Neural cell (in vitro differentiated cells): ENCODE measurements around the gene NDUFS5. TPM values are rescaled to one million over a fixed set of nuclear protein-coding genes. Genes with fewer than 3 reads are reported as not detected.

ENCODE experiments used
- H2AFZ ChIP-seq: fragments of 200-600, 300-800 bp; sonication (generic), shearing (Covaris generic); 2 replicates; pipeline ENCODE4 v1.6.0; 2014; ENCODE audit warnings: low read depth, mild to moderate bottlenecking, antibody characterized with exemption, low read length, moderate library complexity
- H3F3A ChIP-seq: fragments of 200-600 bp; shearing (Covaris generic); 2 replicates; pipeline ENCODE4 v1.6.1; 2016; ENCODE audit warnings: mild to moderate bottlenecking, moderate library complexity, mixed read lengths, antibody characterized with exemption, low read length; ENCODE audit not compliant: insufficient read depth, poor library complexity, severe bottlenecking
- H3K27ac ChIP-seq: fragments of 200-600, 300-800 bp; sonication (generic), shearing (Covaris generic); 2 replicates; pipeline ENCODE4 v1.5.1; 2014; ENCODE audit warnings: mild to moderate bottlenecking, low read length, moderate library complexity
- H3K27me3 ChIP-seq: fragments of 300-800, 200-600 bp; sonication (generic), shearing (Covaris generic); 2 replicates; pipeline ENCODE4 v1.6.0; 2014; ENCODE audit warnings: mild to moderate bottlenecking, low read depth, low read length, moderate library complexity; ENCODE audit not compliant: insufficient read depth
- H3K36me3 ChIP-seq: fragments of 300-800, 200-600 bp; sonication (generic), shearing (Covaris generic); 2 replicates; pipeline ENCODE4 v1.5.1; 2014; ENCODE audit warnings: mild to moderate bottlenecking, antibody characterized with exemption, low read length, moderate library complexity; ENCODE audit not compliant: insufficient read depth
- H3K4me2 ChIP-seq: fragments of 300-800, 200-600 bp; sonication (generic), shearing (Covaris generic); 2 replicates; pipeline ENCODE4 v1.6.0; 2014; ENCODE audit warnings: mild to moderate bottlenecking, low read length
- H3K4me3 ChIP-seq: fragments of 300-800, 200-600 bp; sonication (generic), shearing (Covaris generic); 2 replicates; pipeline ENCODE4 v1.5.1; 2014; ENCODE audit warnings: mild to moderate bottlenecking, low read length, moderate library complexity
- H3K79me2 ChIP-seq: fragments of 200-600 bp; shearing (Covaris generic); replicated peaks from 2 replicates; pipeline ENCODE4 v1.6.0; 2014; ENCODE audit warnings: mild to moderate bottlenecking, low read length, moderate library complexity; ENCODE audit not compliant: insufficient read depth
- H3K9ac ChIP-seq: fragments of 300-800, 200-600 bp; sonication (generic), shearing (Covaris generic); 2 replicates; pipeline ENCODE4 v1.6.1; 2016; ENCODE audit warnings: mild to moderate bottlenecking, low read length, mixed read lengths
- H3K9me2 ChIP-seq: fragments of 200-600 bp; shearing (Covaris generic); 2 replicates; pipeline ENCODE4 v1.6.1; 2016; ENCODE audit warnings: mild to moderate bottlenecking, low read length, mixed read lengths; ENCODE audit not compliant: insufficient read depth
- H3K9me3 ChIP-seq: fragments of 200-600, 300-800 bp; sonication (generic), shearing (Covaris generic); 2 replicates; pipeline ENCODE4 v1.6.1; 2016; ENCODE audit warnings: mild to moderate bottlenecking, mixed run types, low read length, moderate library complexity, mixed read lengths
- H4K20me1 ChIP-seq: fragments of 200-600 bp; shearing (Covaris generic); 2 replicates; pipeline ENCODE4 v1.6.1; 2016; ENCODE audit warnings: mild to moderate bottlenecking, mixed run types; ENCODE audit not compliant: insufficient read depth
- EP300 ChIP-seq: fragments of 450-650 bp; conservative IDR thresholded peaks from 2 replicates; pipeline ENCODE4 v1.6.1; 2014; ENCODE audit warnings: antibody characterized with exemption, mild to moderate bottlenecking, moderate library complexity; ENCODE audit not compliant: poor library complexity, severe bottlenecking
- EZH2 ChIP-seq: fragments of 200-600, 300-800 bp; shearing (Covaris generic), sonication (generic); IDR thresholded peaks from 2 replicates; pipeline ENCODE4 v1.6.1; 2014; ENCODE audit warnings: antibody characterized with exemption, low read length, borderline replicate concordance, mild to moderate bottlenecking; ENCODE audit not compliant: insufficient read depth, poor library complexity, severe bottlenecking
- MXI1 ChIP-seq: fragments of 450-650 bp; conservative IDR thresholded peaks from 2 replicates; pipeline ENCODE4 v1.6.1; 2014; ENCODE audit warnings: antibody characterized with exemption, mild to moderate bottlenecking; ENCODE audit not compliant: poor library complexity, severe bottlenecking
- POLR2AphosphoS5 ChIP-seq: IDR thresholded peaks from 2 replicates; pipeline ENCODE4 v1.6.1; 2012
- RAD21 ChIP-seq: fragments of 450-650 bp; conservative IDR thresholded peaks from 2 replicates; pipeline ENCODE4 v1.6.1; 2014; ENCODE audit warnings: antibody characterized with exemption, mild to moderate bottlenecking, moderate library complexity
- SMC3 ChIP-seq: fragments of 450-650 bp; conservative IDR thresholded peaks from 2 replicates; pipeline ENCODE4 v1.6.1; 2014; ENCODE audit warnings: antibody characterized with exemption, mild to moderate bottlenecking, moderate library complexity; ENCODE audit not compliant: poor library complexity
- TAF1 ChIP-seq: IDR thresholded peaks from 2 replicates; pipeline ENCODE4 v1.6.1; 2012; ENCODE audit warnings: low read depth
- polyA plus RNA-seq: library from polyadenylated mRNA; depleted of rRNA; stranded (reverse); fragments of >200 nt; gene quantifications from 2 replicates; pipeline ENCODE4 v1.2.3, GENCODE V29; 2014
- TF ChIP-seq, protein P1 (sequence below): IDR thresholded peaks from 2 replicates; pipeline ENCODE4 v1.6.1; 2012; ENCODE audit warnings: borderline replicate concordance
- TF ChIP-seq, protein P2 (sequence below): fragments of 450-650 bp; IDR thresholded peaks from 2 replicates; pipeline ENCODE4 v1.5.1; 2014; ENCODE audit warnings: antibody characterized with exemption, mild to moderate bottlenecking, moderate library complexity; ENCODE audit not compliant: poor library complexity, severe bottlenecking

Gene NDUFS5
- polyA plus RNA-seq, 1 donor from 2014 or later, result 1,398 TPM

DNA sequence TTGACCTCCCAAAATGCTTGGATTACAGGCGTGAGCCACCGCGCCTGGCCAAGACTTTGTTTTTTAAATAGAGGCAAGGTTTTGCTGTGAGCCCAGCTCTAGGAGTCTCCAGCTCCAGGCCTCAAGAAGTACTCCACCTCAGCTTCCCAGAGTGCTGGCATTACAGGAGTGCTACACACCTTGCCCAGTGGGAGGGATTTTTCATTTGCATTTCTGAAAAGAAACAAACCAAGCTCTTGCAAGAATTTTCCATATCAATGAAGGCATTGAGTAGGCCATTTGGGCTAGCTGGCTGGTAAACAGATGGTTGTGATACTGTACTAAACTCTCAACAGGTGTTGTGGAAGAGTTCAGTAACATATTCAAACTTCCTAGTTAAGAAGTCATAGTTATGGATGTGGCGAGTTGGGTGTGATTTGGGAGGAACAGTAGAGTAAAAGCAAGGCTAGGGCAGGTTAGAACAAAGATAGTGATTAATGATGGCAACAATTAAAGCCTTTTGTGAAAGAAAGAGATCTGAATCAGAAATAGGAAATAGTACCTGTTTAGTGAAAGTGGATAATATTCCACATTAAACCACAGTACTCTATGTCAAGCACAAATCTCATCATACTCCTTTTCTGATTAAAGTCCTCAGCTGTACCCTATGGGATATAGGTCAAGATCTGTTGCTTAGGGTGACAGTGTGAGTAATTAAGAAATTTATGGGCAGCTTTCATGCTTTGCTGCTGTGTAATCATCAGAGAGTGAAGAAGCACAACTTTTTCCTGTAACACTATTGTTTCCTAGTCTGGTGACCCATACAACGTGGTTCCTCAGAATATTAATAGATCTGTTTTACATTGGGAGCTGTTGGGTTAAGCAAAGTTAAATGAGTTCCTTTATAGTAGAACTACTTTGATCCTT is 24.4 kb upstream of the NDUFS5 start:
- TF ChIP-seq EZH2 (no peak), TAF1 (no peak)
- TF ChIP-seq, protein P1, sequence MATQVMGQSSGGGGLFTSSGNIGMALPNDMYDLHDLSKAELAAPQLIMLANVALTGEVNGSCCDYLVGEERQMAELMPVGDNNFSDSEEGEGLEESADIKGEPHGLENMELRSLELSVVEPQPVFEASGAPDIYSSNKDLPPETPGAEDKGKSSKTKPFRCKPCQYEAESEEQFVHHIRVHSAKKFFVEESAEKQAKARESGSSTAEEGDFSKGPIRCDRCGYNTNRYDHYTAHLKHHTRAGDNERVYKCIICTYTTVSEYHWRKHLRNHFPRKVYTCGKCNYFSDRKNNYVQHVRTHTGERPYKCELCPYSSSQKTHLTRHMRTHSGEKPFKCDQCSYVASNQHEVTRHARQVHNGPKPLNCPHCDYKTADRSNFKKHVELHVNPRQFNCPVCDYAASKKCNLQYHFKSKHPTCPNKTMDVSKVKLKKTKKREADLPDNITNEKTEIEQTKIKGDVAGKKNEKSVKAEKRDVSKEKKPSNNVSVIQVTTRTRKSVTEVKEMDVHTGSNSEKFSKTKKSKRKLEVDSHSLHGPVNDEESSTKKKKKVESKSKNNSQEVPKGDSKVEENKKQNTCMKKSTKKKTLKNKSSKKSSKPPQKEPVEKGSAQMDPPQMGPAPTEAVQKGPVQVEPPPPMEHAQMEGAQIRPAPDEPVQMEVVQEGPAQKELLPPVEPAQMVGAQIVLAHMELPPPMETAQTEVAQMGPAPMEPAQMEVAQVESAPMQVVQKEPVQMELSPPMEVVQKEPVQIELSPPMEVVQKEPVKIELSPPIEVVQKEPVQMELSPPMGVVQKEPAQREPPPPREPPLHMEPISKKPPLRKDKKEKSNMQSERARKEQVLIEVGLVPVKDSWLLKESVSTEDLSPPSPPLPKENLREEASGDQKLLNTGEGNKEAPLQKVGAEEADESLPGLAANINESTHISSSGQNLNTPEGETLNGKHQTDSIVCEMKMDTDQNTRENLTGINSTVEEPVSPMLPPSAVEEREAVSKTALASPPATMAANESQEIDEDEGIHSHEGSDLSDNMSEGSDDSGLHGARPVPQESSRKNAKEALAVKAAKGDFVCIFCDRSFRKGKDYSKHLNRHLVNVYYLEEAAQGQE, result no peak
- TF ChIP-seq, protein P2, sequence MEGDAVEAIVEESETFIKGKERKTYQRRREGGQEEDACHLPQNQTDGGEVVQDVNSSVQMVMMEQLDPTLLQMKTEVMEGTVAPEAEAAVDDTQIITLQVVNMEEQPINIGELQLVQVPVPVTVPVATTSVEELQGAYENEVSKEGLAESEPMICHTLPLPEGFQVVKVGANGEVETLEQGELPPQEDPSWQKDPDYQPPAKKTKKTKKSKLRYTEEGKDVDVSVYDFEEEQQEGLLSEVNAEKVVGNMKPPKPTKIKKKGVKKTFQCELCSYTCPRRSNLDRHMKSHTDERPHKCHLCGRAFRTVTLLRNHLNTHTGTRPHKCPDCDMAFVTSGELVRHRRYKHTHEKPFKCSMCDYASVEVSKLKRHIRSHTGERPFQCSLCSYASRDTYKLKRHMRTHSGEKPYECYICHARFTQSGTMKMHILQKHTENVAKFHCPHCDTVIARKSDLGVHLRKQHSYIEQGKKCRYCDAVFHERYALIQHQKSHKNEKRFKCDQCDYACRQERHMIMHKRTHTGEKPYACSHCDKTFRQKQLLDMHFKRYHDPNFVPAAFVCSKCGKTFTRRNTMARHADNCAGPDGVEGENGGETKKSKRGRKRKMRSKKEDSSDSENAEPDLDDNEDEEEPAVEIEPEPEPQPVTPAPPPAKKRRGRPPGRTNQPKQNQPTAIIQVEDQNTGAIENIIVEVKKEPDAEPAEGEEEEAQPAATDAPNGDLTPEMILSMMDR, result no peak
- H3K9me2 ChIP-seq, result no peaks in the 10 kb centered on the region
- no peak overlapping the region for H3K9ac ChIP-seq
- H2AFZ ChIP-seq, result no peak overlapping the region
- H3K36me3 ChIP-seq, result peaks cover 15% of the 10 kb centered on the region
- H3F3A ChIP-seq, result no peaks in the 10 kb centered on the region
- peaks cover 3% of the 10 kb centered on the region for H4K20me1 ChIP-seq
- H3K4me3 ChIP-seq, result no peak overlapping the region
- H3K27me3 ChIP-seq, result no peaks in the 10 kb centered on the region
- H3K79me2 ChIP-seq, result peaks cover 24% of the 10 kb centered on the region
- H3K27ac ChIP-seq, result no peak overlapping the region
- H3K4me2 ChIP-seq, result no peak overlapping the region
- no peaks in the 10 kb centered on the region for H3K9me3 ChIP-seq

DNA sequence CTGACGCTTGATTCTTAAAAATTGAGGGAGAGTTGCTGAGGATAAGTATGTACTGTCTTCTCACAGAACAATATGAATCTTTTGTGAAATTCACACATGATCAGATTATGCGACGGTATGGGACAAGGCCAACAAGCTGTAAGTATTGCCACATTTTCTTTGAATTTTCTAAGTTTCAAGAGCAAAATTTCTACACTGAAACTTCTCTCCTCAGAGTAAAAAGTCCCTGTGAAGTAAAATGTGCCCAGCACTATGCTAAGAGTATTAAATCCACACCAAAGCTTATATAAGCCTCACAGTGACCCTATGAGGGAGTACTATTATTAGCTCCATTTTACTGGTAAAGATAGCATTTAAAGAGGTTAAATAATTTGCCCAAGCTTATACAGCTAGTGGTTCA is 22.9 kb upstream of the NDUFS5 start:
- peaks cover 15% of the 10 kb centered on the region for H3K36me3 ChIP-seq
- no peak overlapping the region for H2AFZ ChIP-seq
- H3K27ac ChIP-seq, result no peak overlapping the region
- H3K9me3 ChIP-seq, result no peaks in the 10 kb centered on the region
- H3K4me2 ChIP-seq, result no peak overlapping the region
- H3K9ac ChIP-seq, result no peak overlapping the region
- H3K9me2 ChIP-seq, result no peaks in the 10 kb centered on the region
- TF ChIP-seq MXI1 (no peak), SMC3 (no peak), EZH2 (no peak), POLR2AphosphoS5 (no peak)
- no peaks in the 10 kb centered on the region for H3K27me3 ChIP-seq
- H3F3A ChIP-seq, result no peaks in the 10 kb centered on the region
- H3K79me2 ChIP-seq, result peaks cover 9% of the 10 kb centered on the region
- H3K4me3 ChIP-seq, result no peak overlapping the region
- peaks cover 3% of the 10 kb centered on the region for H4K20me1 ChIP-seq

DNA sequence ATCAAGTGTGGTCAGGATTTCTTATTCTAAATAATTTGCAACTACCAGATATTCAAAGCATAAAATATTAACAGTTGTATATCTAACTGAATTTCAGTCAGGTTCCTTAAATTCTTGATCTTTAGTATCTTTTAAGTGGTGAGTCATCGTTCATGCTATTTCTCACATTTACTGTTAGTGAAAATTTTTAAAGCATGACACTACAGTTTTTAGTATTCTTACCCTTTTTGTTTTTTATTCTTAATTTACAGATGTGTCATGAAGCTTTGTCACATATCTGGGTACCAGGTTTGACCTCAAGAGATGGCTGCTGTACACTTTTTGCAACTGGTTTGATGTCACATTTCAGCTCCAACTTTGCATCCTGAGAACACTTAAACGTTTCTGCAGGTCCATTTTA is 22.4 kb upstream of the NDUFS5 start:
- TF ChIP-seq RAD21, result no peak
- TF ChIP-seq, protein P2, result no peak
- no peak for TF ChIP-seq EZH2
- TF ChIP-seq SMC3, result no peak
- TF ChIP-seq TAF1, result no peak
- no peak for TF ChIP-seq EP300
- TF ChIP-seq, protein P1, result no peak
- no peak for TF ChIP-seq POLR2AphosphoS5
- no peak for TF ChIP-seq MXI1
- H3K27me3 ChIP-seq, result no peaks in the 10 kb centered on the region
- H3K9me2 ChIP-seq, result no peaks in the 10 kb centered on the region
- H3F3A ChIP-seq, result no peaks in the 10 kb centered on the region
- peaks cover 7% of the 10 kb centered on the region for H3K79me2 ChIP-seq
- no peak overlapping the region for H2AFZ ChIP-seq
- H4K20me1 ChIP-seq, result peaks cover 3% of the 10 kb centered on the region
- no peak overlapping the region for H3K4me2 ChIP-seq
- no peak overlapping the region for H3K9ac ChIP-seq
- H3K9me3 ChIP-seq, result no peaks in the 10 kb centered on the region
- H3K4me3 ChIP-seq, result no peak overlapping the region
- H3K27ac ChIP-seq, result no peak overlapping the region
- H3K36me3 ChIP-seq, result peaks cover 15% of the 10 kb centered on the region
